ENCODE results near the gene DDR1. TPM values are rescaled to one million over a fixed set of nuclear protein-coding genes. Genes with fewer than 3 reads are reported as not detected.

DDR1 gene
- 100 to 1,000 TPM; 140 to 151 TPM for total RNA-seq
- polyA plus RNA-seq (2013, experiment 1 of 2), result 299 TPM
- polyA plus RNA-seq (2013, experiment 2 of 2), result 288 TPM
- long read RNA-seq, experiment 1, partial matches to known transcripts, result 25 of 37 reads
- long read RNA-seq, experiment 1, other reads (novel, unspliced or antisense), result 10 of 37 reads
- long read RNA-seq, experiment 2, full-length matches to known transcripts, result 62 of 190 reads
- long read RNA-seq, experiment 2, partial matches to known transcripts, result 73 of 190 reads
- long read RNA-seq, experiment 2, other reads (novel, unspliced or antisense), result 55 of 190 reads
- long read RNA-seq, experiment 3, transcript DDR1-232 (17 exons, 3,588 nt), result major isoform, 24 of 131 reads
- long read RNA-seq, experiment 3, transcript DDR1-224 (16 exons, 3,832 nt), result minor isoform, 14 of 131 reads
- long read RNA-seq, experiment 3, partial matches to known transcripts, result 48 of 131 reads
- long read RNA-seq, experiment 3, other reads (novel, unspliced or antisense), result 39 of 131 reads
- long read RNA-seq, experiment 4, partial matches to known transcripts, result 1 of 2 reads
- long read RNA-seq, experiment 4, other reads (novel, unspliced or antisense), result 0 of 2 reads

- DNase-seq, result peak; percentile 84
- peaks cover 5% of the 10 kb centered on the region for H3K36me3 ChIP-seq (ENCODE audit: control insufficient read depth, insufficient read depth, low read length)
- H3K9ac ChIP-seq (ENCODE audit: extremely low read depth, low read length, poor library complexity, severe bottlenecking), result peak within 1 kb of the TSS; percentile 43
- 3 to 13% methylated on average over 7 to 61 of the region's 62 CpGs for WGBS, 2 experiments (ENCODE audit: insufficient coverage in 1 of 2, insufficient read length in 1 of 2)
- TF ChIP-seq, protein P1, sequence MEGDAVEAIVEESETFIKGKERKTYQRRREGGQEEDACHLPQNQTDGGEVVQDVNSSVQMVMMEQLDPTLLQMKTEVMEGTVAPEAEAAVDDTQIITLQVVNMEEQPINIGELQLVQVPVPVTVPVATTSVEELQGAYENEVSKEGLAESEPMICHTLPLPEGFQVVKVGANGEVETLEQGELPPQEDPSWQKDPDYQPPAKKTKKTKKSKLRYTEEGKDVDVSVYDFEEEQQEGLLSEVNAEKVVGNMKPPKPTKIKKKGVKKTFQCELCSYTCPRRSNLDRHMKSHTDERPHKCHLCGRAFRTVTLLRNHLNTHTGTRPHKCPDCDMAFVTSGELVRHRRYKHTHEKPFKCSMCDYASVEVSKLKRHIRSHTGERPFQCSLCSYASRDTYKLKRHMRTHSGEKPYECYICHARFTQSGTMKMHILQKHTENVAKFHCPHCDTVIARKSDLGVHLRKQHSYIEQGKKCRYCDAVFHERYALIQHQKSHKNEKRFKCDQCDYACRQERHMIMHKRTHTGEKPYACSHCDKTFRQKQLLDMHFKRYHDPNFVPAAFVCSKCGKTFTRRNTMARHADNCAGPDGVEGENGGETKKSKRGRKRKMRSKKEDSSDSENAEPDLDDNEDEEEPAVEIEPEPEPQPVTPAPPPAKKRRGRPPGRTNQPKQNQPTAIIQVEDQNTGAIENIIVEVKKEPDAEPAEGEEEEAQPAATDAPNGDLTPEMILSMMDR (conservative IDR thresholded peaks at IDR 0.05), result no peak
- peak within 1 kb of the TSS; percentile 79 for H3K4me3 Mint-ChIP-seq
- no peaks in the 10 kb centered on the region for H3K9me3 Mint-ChIP-seq
- H3K27ac Mint-ChIP-seq, result peak within 1 kb of the TSS; percentile 89
- peaks cover 6% of the 10 kb centered on the region for H3K36me3 Mint-ChIP-seq (ENCODE audit: low read depth)
- no peaks in the 10 kb centered on the region for H3K9me3 ChIP-seq (ENCODE audit: control insufficient read depth, low read length)
- H3K27me3 Mint-ChIP-seq (ENCODE audit: insufficient read depth), result no peaks in the 10 kb centered on the region
- H3K4me1 ChIP-seq (ENCODE audit: control insufficient read depth, insufficient read depth, low read length), result peaks cover 13% of the 10 kb centered on the region
- H3K4me3 ChIP-seq (ENCODE audit: low read length), result peak within 1 kb of the TSS; percentile 90
- peak within 1 kb of the TSS; percentile 99 for H3K27ac ChIP-seq (ENCODE audit: low read depth, low read length)
- peaks cover 58% of the 10 kb centered on the region for H3K4me1 Mint-ChIP-seq
- H3K27me3 ChIP-seq (ENCODE audit: control insufficient read depth, insufficient read depth, low read length, poor library complexity, severe bottlenecking), result no peaks in the 10 kb centered on the region
These were observed at the start of gene DDR1 for GRCh38 chr6:30883685-30884520. DDR1 (plus strand) TSS chr6:30884519; CDS start chr6:30888730, 4,211 bp downstream.

GRCh38 chr6:30834646-30835045 is 49.7 kb upstream of the DDR1 start:
- no peaks in the 10 kb centered on the region for H3K27me3 Mint-ChIP-seq (ENCODE audit: insufficient read depth)
- H3K4me1 ChIP-seq (ENCODE audit: control insufficient read depth, insufficient read depth, low read length), result no peaks in the 10 kb centered on the region
- no peak overlapping the region for H3K4me3 Mint-ChIP-seq
- no peak overlapping the region for H3K9ac ChIP-seq (ENCODE audit: extremely low read depth, low read length, poor library complexity, severe bottlenecking)
- H3K36me3 Mint-ChIP-seq (ENCODE audit: low read depth), result peaks cover 3% of the 10 kb centered on the region
- no peak overlapping the region for H3K27ac Mint-ChIP-seq
- no peak for DNase-seq
- no peak overlapping the region for H3K4me3 ChIP-seq (ENCODE audit: low read length)
- no peak overlapping the region for H3K27ac ChIP-seq (ENCODE audit: low read depth, low read length)
- no peaks in the 10 kb centered on the region for H3K9me3 ChIP-seq (ENCODE audit: control insufficient read depth, low read length)
- WGBS, 2 experiments (ENCODE audit: insufficient coverage in 1 of 2, insufficient read length in 1 of 2), result 97 to 100% methylated on average over 1 to 4 of the region's 4 CpGs
- H3K4me1 Mint-ChIP-seq, result peaks cover 9% of the 10 kb centered on the region
- H3K36me3 ChIP-seq (ENCODE audit: control insufficient read depth, insufficient read depth, low read length), result no peaks in the 10 kb centered on the region
- no peaks in the 10 kb centered on the region for H3K27me3 ChIP-seq (ENCODE audit: control insufficient read depth, insufficient read depth, low read length, poor library complexity, severe bottlenecking)
- TF ChIP-seq, protein P1 (conservative IDR thresholded peaks at IDR 0.05), result no peak
- H3K9me3 Mint-ChIP-seq, result no peaks in the 10 kb centered on the region

GRCh38 chr6:30835576-30835975 is 48.7 kb upstream of the DDR1 start:
- Histone ChIP-seq H3K9me3 (ENCODE audit: control insufficient read depth, low read length) (no peaks in the 10 kb centered on the region), H3K9ac (ENCODE audit: extremely low read depth, low read length, poor library complexity, severe bottlenecking) (no peak overlapping the region), H3K27ac (ENCODE audit: low read depth, low read length) (no peak overlapping the region), H3K36me3 (ENCODE audit: control insufficient read depth, insufficient read depth, low read length) (no peaks in the 10 kb centered on the region), H3K4me3 (ENCODE audit: low read length) (no peak overlapping the region), H3K4me1 (ENCODE audit: control insufficient read depth, insufficient read depth, low read length) (no peaks in the 10 kb centered on the region), H3K27me3 (ENCODE audit: control insufficient read depth, insufficient read depth, low read length, poor library complexity, severe bottlenecking) (no peaks in the 10 kb centered on the region)
- TF ChIP-seq, protein P1 (conservative IDR thresholded peaks at IDR 0.05), result no peak
- Mint-ChIP-seq H3K4me3 (no peak overlapping the region), H3K4me1 (peaks cover 5% of the 10 kb centered on the region), H3K27me3 (ENCODE audit: insufficient read depth) (no peaks in the 10 kb centered on the region), H3K27ac (no peak overlapping the region), H3K9me3 (no peaks in the 10 kb centered on the region), H3K36me3 (ENCODE audit: low read depth) (peaks cover 3% of the 10 kb centered on the region)
- 92 to 100% methylated on average over 3 of the region's 3 CpGs for WGBS, 2 experiments (ENCODE audit: insufficient coverage in 1 of 2, insufficient read length in 1 of 2)
- DNase-seq, result no peak
